WTC11 (cell line): ENCODE measurements around the gene CLHC1. TPM values are rescaled to one million over a fixed set of nuclear protein-coding genes. Genes with fewer than 3 reads are reported as not detected.
A peak's percentile ranks its signal among the peaks of the same experiment; 100 is the strongest.

ENCODE experiments used
- ATAC-seq: fragments of 200-7000 bp; cut with Tn5 transposase; 2 replicates; pipeline ENCODE4 v1.10.0; 2021; ENCODE audit warnings: mild to moderate bottlenecking, moderate library complexity
- CTCF ChIA-PET: fragments of 300-600 bp; sonication (Branson Sonifier 250); formaldehyde crosslinking; loops from one replicate; lab custom pipeline; 2021; ENCODE audit warnings: antibody characterized with exemption; lab: Charles Lee
- POLR2A ChIA-PET: fragments of 350-600 bp; sonication (Branson Sonifier 250); formaldehyde crosslinking; loops from one replicate; lab custom pipeline; 2021; ENCODE audit warnings: antibody characterized with exemption; lab: Charles Lee
- DNase-seq: peaks from one replicate; pipeline ENCODE4 v3.0.0; 2021; ENCODE audit warnings: low spot score
- H3K27ac Mint-ChIP-seq: 2 replicates; pipeline ENCODE4 v1.8.0; 2021; ENCODE audit warnings: mixed read lengths
- H3K27me3 Mint-ChIP-seq: 2 replicates; pipeline ENCODE4 v1.8.0; 2021; ENCODE audit warnings: low read depth, mild to moderate bottlenecking, moderate library complexity, mixed read lengths
- H3K36me3 Mint-ChIP-seq: 2 replicates; pipeline ENCODE4 v1.8.0; 2021; ENCODE audit warnings: mixed read lengths
- H3K4me1 Mint-ChIP-seq: 2 replicates; pipeline ENCODE4 v1.8.0; 2022; ENCODE audit warnings: mixed read lengths
- H3K4me3 Mint-ChIP-seq: 2 replicates; pipeline ENCODE4 v1.8.0; 2021; ENCODE audit warnings: mild to moderate bottlenecking, moderate library complexity, mixed read lengths
- H3K9me3 Mint-ChIP-seq: 2 replicates; pipeline ENCODE4 v1.8.0; 2021; ENCODE audit warnings: mixed read lengths
- JUN ChIP-seq: sonication (generic); formaldehyde crosslinking; IDR thresholded peaks from 2 replicates; pipeline ENCODE4 v1.8.0; 2023; ENCODE audit warnings: mild to moderate bottlenecking, missing genetic modification reagents
- KAT7 ChIP-seq: sonication (generic); formaldehyde crosslinking; IDR thresholded peaks from 2 replicates; pipeline ENCODE4 v1.8.1; 2023; ENCODE audit warnings: missing genetic modification reagents, mild to moderate bottlenecking, borderline replicate concordance
- MYBL2 ChIP-seq: sonication (generic); formaldehyde crosslinking; IDR thresholded peaks from 2 replicates; pipeline ENCODE4 v1.8.1; 2023; ENCODE audit warnings: mild to moderate bottlenecking, moderate library complexity, missing genetic modification reagents
- NFE2L1 ChIP-seq: sonication (generic); formaldehyde crosslinking; IDR thresholded peaks from 2 replicates; pipeline ENCODE4 v1.8.1; 2023; ENCODE audit warnings: missing genetic modification reagents
- NFYB ChIP-seq: sonication (generic); formaldehyde crosslinking; conservative IDR thresholded peaks from 2 replicates; pipeline ENCODE4 v1.8.0; 2022; ENCODE audit warnings: low read depth, missing genetic modification reagents
- SMAD3 ChIP-seq: sonication (generic); formaldehyde crosslinking; IDR thresholded peaks from 2 replicates; pipeline ENCODE4 v1.8.0; 2022; ENCODE audit warnings: missing genetic modification reagents, mild to moderate bottlenecking, borderline replicate concordance
- SMAD4 ChIP-seq: sonication (generic); formaldehyde crosslinking; IDR thresholded peaks from 2 replicates; pipeline ENCODE4 v1.8.0; 2022; ENCODE audit warnings: mild to moderate bottlenecking, missing genetic modification reagents
- ZNF138 ChIP-seq: sonication (generic); formaldehyde crosslinking; conservative IDR thresholded peaks from 2 replicates; pipeline ENCODE4 v1.8.1; 2022; ENCODE audit warnings: mild to moderate bottlenecking, moderate library complexity, missing genetic modification reagents
- ZNF317 ChIP-seq: sonication (generic); formaldehyde crosslinking; IDR thresholded peaks from 2 replicates; pipeline ENCODE4 v1.8.1; 2023; ENCODE audit warnings: low read depth, mild to moderate bottlenecking, moderate library complexity, missing genetic modification reagents, borderline replicate concordance
- ZNF423 ChIP-seq: fragments of 250-450 bp; sonication (Bioruptor Pico); IDR thresholded peaks from 2 replicates; pipeline ENCODE4 v2.1.2; 2022; ENCODE audit warnings: mild to moderate bottlenecking, moderate library complexity
- total RNA-seq: library from RNA; stranded (reverse); gene quantifications from 3 replicates; pipeline ENCODE4 v1.2.3, GENCODE V29; 2021
- TF ChIP-seq, protein P1 (sequence below): sonication (generic); formaldehyde crosslinking; IDR thresholded peaks from 2 replicates; pipeline ENCODE4 v1.8.1; 2022; ENCODE audit warnings: missing genetic modification reagents, borderline replicate concordance
- TF ChIP-seq, protein P2 (sequence below): sonication (generic); formaldehyde crosslinking; IDR thresholded peaks from 2 replicates; pipeline ENCODE4 v1.8.1; 2023; ENCODE audit warnings: mild to moderate bottlenecking, moderate library complexity, missing genetic modification reagents
- TF ChIP-seq, protein P3 (sequence below): fragments of 250-450 bp; sonication (Bioruptor Pico); IDR thresholded peaks from 2 replicates; pipeline ENCODE4 v1.9.0; 2021; ENCODE audit warnings: mild to moderate bottlenecking
- TF ChIP-seq, protein P4 (sequence below): sonication (generic); formaldehyde crosslinking; IDR thresholded peaks from 2 replicates; pipeline ENCODE4 v1.8.1; 2023; ENCODE audit warnings: mild to moderate bottlenecking, missing genetic modification reagents
- TF ChIP-seq, protein P5 (sequence below): sonication (generic); formaldehyde crosslinking; IDR thresholded peaks from 2 replicates; pipeline ENCODE4 v1.8.1; 2022; ENCODE audit warnings: low read depth, missing genetic modification reagents, borderline replicate concordance
- TF ChIP-seq, protein P6 (sequence below): sonication (generic); formaldehyde crosslinking; IDR thresholded peaks from 2 replicates; pipeline ENCODE4 v1.8.0; 2022; ENCODE audit warnings: mild to moderate bottlenecking, missing genetic modification reagents
- TF ChIP-seq, protein P7 (sequence below): sonication (generic); formaldehyde crosslinking; IDR thresholded peaks from 2 replicates; pipeline ENCODE4 v1.8.0; 2022; ENCODE audit warnings: mild to moderate bottlenecking, missing genetic modification reagents

The CLHC1 gene
- total RNA-seq, 1 experiment from 2014 or later: 7.5 TPM

DNA sequence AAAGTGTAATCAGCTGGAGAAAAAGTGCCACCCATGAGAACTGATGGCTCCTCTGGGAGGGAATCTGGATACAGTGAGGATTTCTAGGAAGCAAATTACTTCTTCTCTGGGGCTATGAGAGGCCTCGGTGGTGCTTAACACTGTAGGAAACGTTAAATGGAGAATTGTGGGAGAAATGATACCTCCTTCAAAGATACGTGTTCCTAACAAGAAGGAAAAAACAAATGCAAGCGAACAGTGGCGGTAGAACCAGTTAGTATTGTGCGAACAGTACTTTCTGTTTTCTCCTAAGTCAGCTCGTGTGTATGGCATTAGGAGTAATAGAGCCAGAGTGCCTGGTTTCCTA lies 37.5 kb upstream of the CLHC1 start:
- CTCF ChIA-PET: no interaction called here
- peak overlapping the region; percentile 95 for H3K4me3 Mint-ChIP-seq
- no peaks in the 10 kb centered on the region for H3K9me3 Mint-ChIP-seq
- no peaks in the 10 kb centered on the region for H3K27me3 Mint-ChIP-seq
- peaks cover 6% of the 10 kb centered on the region; the same call in 1 of the 2 replicates for H3K36me3 Mint-ChIP-seq
- ATAC-seq: 0 out of 2 replicates have a peak, but pooled peaks have one; percentile 6
- H3K27ac Mint-ChIP-seq: peak overlapping the region; percentile 85
- H3K4me1 Mint-ChIP-seq: peaks cover 10% of the 10 kb centered on the region; the same call in 1 of the 2 replicates
- POLR2A ChIA-PET: no interaction called here
- TF ChIP-seq NFYB: no peak
- TF ChIP-seq, protein P1, sequence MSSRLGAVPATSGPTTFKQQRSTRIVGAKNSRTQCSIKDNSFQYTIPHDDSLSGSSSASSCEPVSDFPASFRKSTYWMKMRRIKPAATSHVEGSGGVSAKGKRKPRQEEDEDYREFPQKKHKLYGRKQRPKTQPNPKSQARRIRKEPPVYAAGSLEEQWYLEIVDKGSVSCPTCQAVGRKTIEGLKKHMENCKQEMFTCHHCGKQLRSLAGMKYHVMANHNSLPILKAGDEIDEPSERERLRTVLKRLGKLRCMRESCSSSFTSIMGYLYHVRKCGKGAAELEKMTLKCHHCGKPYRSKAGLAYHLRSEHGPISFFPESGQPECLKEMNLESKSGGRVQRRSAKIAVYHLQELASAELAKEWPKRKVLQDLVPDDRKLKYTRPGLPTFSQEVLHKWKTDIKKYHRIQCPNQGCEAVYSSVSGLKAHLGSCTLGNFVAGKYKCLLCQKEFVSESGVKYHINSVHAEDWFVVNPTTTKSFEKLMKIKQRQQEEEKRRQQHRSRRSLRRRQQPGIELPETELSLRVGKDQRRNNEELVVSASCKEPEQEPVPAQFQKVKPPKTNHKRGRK: peak; percentile 50; the same call in 1 of the 2 replicates
- no peak for DNase-seq

DNA sequence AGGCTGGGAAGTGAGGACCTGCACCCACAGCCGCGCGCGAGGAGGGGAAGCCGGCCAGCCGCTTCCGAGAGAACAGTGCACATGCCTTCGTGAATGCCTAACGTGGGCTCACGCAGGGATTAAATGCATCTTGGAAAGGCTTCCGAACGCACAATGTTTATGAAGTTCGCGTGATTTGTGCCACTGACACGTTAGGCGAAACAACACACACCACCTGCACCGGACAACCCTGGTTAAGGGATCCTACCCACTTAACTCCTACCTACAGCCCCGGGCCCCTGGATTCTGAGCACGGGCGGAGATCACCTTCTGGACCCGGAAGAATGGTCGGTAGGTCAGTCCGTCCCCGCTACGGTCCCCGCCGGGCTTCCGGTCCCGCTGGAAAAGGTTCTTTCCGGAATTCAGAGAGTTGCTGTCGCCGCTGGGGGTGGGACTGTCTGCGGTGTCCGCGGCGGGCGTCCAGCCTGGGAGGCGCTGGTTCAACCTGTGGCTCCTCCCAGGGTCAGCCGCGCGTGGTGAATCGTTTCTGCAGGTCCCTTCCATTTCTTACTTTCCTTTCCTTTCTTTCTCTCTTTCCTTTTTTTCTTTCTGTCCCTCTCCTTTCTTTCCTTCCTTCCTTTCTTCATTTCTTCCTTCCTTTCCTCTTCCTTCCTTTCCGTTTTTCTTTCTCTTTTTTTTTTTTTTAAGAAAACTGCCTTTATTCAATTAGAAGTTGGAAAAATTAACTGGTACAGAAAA lies 37.0 kb upstream of the CLHC1 start, which contains the start of gene MTIF2:
MTIF2 (minus strand) TSS at position 325 of the 738 bp plus-strand sequence. CDS start 5,373 bp downstream, outside the sequence.
- Mint-ChIP-seq H3K27ac (peak within 1 kb of the TSS; percentile 85), H3K36me3 (peaks cover 10% of the 10 kb centered on the region), H3K4me3 (peak within 1 kb of the TSS; percentile 95), H3K27me3 (no peaks in the 10 kb centered on the region), H3K9me3 (no peaks in the 10 kb centered on the region), H3K4me1 (peaks cover 10% of the 10 kb centered on the region; the same call in 1 of the 2 replicates)
- peak; percentile 97 for ATAC-seq
- POLR2A ChIA-PET: no interaction called here
- CTCF ChIA-PET: no interaction called here
- peak; percentile 95 for DNase-seq
- TF ChIP-seq NFE2L1: 0 out of 2 replicates have a peak, but pooled peaks have one; percentile 14
- TF ChIP-seq, protein P1: peak; percentile 98
- TF ChIP-seq JUN: peak; percentile 53; the same call in 1 of the 2 replicates
- TF ChIP-seq, protein P2, sequence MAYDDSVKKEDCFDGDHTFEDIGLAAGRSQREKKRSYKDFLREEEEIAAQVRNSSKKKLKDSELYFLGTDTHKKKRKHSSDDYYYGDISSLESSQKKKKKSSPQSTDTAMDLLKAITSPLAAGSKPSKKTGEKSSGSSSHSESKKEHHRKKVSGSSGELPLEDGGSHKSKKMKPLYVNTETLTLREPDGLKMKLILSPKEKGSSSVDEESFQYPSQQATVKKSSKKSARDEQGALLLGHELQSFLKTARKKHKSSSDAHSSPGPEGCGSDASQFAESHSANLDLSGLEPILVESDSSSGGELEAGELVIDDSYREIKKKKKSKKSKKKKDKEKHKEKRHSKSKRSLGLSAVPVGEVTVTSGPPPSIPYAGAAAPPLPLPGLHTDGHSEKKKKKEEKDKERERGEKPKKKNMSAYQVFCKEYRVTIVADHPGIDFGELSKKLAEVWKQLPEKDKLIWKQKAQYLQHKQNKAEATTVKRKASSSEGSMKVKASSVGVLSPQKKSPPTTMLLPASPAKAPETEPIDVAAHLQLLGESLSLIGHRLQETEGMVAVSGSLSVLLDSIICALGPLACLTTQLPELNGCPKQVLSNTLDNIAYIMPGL (CRISPR knock-in tag): peak; percentile 86
- no peak for TF ChIP-seq SMAD3 (CRISPR knock-in tag)
- TF ChIP-seq, protein P3, sequence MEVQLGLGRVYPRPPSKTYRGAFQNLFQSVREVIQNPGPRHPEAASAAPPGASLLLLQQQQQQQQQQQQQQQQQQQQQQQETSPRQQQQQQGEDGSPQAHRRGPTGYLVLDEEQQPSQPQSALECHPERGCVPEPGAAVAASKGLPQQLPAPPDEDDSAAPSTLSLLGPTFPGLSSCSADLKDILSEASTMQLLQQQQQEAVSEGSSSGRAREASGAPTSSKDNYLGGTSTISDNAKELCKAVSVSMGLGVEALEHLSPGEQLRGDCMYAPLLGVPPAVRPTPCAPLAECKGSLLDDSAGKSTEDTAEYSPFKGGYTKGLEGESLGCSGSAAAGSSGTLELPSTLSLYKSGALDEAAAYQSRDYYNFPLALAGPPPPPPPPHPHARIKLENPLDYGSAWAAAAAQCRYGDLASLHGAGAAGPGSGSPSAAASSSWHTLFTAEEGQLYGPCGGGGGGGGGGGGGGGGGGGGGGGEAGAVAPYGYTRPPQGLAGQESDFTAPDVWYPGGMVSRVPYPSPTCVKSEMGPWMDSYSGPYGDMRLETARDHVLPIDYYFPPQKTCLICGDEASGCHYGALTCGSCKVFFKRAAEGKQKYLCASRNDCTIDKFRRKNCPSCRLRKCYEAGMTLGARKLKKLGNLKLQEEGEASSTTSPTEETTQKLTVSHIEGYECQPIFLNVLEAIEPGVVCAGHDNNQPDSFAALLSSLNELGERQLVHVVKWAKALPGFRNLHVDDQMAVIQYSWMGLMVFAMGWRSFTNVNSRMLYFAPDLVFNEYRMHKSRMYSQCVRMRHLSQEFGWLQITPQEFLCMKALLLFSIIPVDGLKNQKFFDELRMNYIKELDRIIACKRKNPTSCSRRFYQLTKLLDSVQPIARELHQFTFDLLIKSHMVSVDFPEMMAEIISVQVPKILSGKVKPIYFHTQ (CRISPR knock-in tag): no peak
- peak; percentile 64 for TF ChIP-seq ZNF423 (CRISPR knock-in tag)
- TF ChIP-seq, protein P4, sequence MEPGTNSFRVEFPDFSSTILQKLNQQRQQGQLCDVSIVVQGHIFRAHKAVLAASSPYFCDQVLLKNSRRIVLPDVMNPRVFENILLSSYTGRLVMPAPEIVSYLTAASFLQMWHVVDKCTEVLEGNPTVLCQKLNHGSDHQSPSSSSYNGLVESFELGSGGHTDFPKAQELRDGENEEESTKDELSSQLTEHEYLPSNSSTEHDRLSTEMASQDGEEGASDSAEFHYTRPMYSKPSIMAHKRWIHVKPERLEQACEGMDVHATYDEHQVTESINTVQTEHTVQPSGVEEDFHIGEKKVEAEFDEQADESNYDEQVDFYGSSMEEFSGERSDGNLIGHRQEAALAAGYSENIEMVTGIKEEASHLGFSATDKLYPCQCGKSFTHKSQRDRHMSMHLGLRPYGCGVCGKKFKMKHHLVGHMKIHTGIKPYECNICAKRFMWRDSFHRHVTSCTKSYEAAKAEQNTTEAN (CRISPR knock-in tag): peak; percentile 91
- peak; percentile 87; the same call in 1 of the 2 replicates for TF ChIP-seq MYBL2 (CRISPR knock-in tag)
- 0 out of 2 replicates have a peak, but pooled peaks have one; percentile 21 for TF ChIP-seq KAT7 (CRISPR knock-in tag)
- TF ChIP-seq, protein P5, sequence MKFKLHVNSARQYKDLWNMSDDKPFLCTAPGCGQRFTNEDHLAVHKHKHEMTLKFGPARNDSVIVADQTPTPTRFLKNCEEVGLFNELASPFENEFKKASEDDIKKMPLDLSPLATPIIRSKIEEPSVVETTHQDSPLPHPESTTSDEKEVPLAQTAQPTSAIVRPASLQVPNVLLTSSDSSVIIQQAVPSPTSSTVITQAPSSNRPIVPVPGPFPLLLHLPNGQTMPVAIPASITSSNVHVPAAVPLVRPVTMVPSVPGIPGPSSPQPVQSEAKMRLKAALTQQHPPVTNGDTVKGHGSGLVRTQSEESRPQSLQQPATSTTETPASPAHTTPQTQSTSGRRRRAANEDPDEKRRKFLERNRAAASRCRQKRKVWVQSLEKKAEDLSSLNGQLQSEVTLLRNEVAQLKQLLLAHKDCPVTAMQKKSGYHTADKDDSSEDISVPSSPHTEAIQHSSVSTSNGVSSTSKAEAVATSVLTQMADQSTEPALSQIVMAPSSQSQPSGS: no peak
- TF ChIP-seq ZNF317 (CRISPR knock-in tag): no peak
- TF ChIP-seq SMAD4 (CRISPR knock-in tag): peak; percentile 38; the same call in 1 of the 2 replicates
- TF ChIP-seq ZNF138 (CRISPR knock-in tag): no peak
- TF ChIP-seq, protein P6, sequence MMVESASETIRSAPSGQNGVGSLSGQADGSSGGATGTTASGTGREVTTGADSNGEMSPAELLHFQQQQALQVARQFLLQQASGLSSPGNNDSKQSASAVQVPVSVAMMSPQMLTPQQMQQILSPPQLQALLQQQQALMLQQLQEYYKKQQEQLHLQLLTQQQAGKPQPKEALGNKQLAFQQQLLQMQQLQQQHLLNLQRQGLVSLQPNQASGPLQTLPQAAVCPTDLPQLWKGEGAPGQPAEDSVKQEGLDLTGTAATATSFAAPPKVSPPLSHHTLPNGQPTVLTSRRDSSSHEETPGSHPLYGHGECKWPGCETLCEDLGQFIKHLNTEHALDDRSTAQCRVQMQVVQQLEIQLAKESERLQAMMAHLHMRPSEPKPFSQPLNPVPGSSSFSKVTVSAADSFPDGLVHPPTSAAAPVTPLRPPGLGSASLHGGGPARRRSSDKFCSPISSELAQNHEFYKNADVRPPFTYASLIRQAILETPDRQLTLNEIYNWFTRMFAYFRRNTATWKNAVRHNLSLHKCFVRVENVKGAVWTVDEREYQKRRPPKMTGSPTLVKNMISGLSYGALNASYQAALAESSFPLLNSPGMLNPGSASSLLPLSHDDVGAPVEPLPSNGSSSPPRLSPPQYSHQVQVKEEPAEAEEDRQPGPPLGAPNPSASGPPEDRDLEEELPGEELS: peak; percentile 71
- TF ChIP-seq, protein P7, sequence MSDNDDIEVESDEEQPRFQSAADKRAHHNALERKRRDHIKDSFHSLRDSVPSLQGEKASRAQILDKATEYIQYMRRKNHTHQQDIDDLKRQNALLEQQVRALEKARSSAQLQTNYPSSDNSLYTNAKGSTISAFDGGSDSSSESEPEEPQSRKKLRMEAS (CRISPR knock-in tag): peak; percentile 85
